K562 treated with DMSO at 1 percent for 12 hours (cell line): Measurements from ENCODE around the gene BEX3. TPM values are rescaled to one million over a fixed set of nuclear protein-coding genes. Genes with fewer than 3 reads are reported as not detected.

Experiments used
- total RNA-seq: library from RNA; unstranded; fragments of 300-600 nt; gene quantifications from 2 replicates; pipeline ENCODE4 v1.2.3, GENCODE V29; 2022; ENCODE audit not compliant: insufficient read depth

The BEX3 gene
- total RNA-seq: not detected in 2 replicates

GRCh38 chrX:103376118-103376978 lies at the start of gene BEX3:
TSS of gene BEX3 (plus strand) at chrX:103376538. CDS start at chrX:103377522, 984 bp downstream.

GRCh38 chrX:103329991-103330390 lies 46.3 kb upstream of the BEX3 start, which contains the start of gene TCEAL7:
TSS of gene TCEAL7 (plus strand) at chrX:103330239. CDS start at chrX:103331404, 1,165 bp downstream.

GRCh38 chrX:103356130-103356798 lies 20.1 kb upstream of the BEX3 start, which contains the start of gene TCEAL9:
TSS of gene TCEAL9 (plus strand) at chrX:103356506. CDS start at chrX:103357685, 1,179 bp downstream.

Other genes with a start within 250 kb of the BEX3 start
- 94.4 and 160 TPM in 2 replicates for gene BEX4, start 161.4 kb upstream of the BEX3 start, total RNA-seq
- 38.7 and 50.5 TPM in 2 replicates for gene TCEAL8, start 121.4 kb upstream of the BEX3 start, total RNA-seq
- not detected in 2 replicates for gene TCEAL5, start 99.8 kb upstream of the BEX3 start, total RNA-seq
- 39.0 and 45.3 TPM in 2 replicates for gene BEX2, start 65.5 kb upstream of the BEX3 start, total RNA-seq
- not detected in 2 replicates for gene TCEAL7, start 46.3 kb upstream of the BEX3 start, total RNA-seq
- 63.3 and 64.1 TPM in 2 replicates for gene TCEAL9, start 20.0 kb upstream of the BEX3 start, total RNA-seq
- gene RAB40A, start 143.0 kb downstream of the BEX3 start, total RNA-seq: 0.33 TPM in 1 of 2 replicates, not detected in the other
- 6.5 and 7.8 TPM in 2 replicates for gene TCEAL4, start 209.0 kb downstream of the BEX3 start, total RNA-seq
- not detected in 2 replicates for gene TCEAL3, start 231.4 kb downstream of the BEX3 start, total RNA-seq